Uterus (tissue), 4 donors: ENCODE measurements around the gene WDR36. TPM values are rescaled to one million over a fixed set of nuclear protein-coding genes. Genes with fewer than 3 reads are reported as not detected.
A peak's percentile ranks its signal among the peaks of the same experiment; 100 is the strongest.

Experiments used
- DNase-seq, 2 donors: peaks; one replicate each; pipeline ENCODE4 v3.0.0-alpha.2; 2019 to 2020
- H3K27ac ChIP-seq, 2 donors: fragments of 200-600 bp; sonication (generic); 1 replicate in 1 of 2; 2 replicates in 1 of 2; pipeline ENCODE4 v1.5.1; 2016 to 2018
- H3K27me3 ChIP-seq, 2 donors: fragments of 200-600 bp; sonication (generic); one replicate each; pipeline ENCODE4 v1.5.1; 2018 to 2019; ENCODE audit warnings: control low read depth in 1 of 2
- H3K36me3 ChIP-seq, 2 donors: fragments of 200-600 bp; sonication (generic); one replicate each; pipeline ENCODE4 v1.5.1; 2019; ENCODE audit warnings: control low read depth in 1 of 2
- H3K4me1 ChIP-seq, 2 donors: fragments of 200-600 bp; sonication (generic); one replicate each; pipeline ENCODE4 v1.5.1; 2018 to 2019; ENCODE audit warnings: control low read depth in 1 of 2
- H3K4me3 ChIP-seq, 2 donors: fragments of 200-600 bp; sonication (generic); 1 replicate in 1 of 2; 2 replicates in 1 of 2; pipeline ENCODE4 v1.5.1; 2018 to 2019; ENCODE audit warnings: mild to moderate bottlenecking in 1 of 2
- H3K9me3 ChIP-seq, 2 donors: fragments of 200-600 bp; sonication (generic); one replicate each; pipeline ENCODE4 v1.5.1; 2019; ENCODE audit warnings: control low read depth in 1 of 2
- CTCF ChIP-seq, 4 experiments: fragments of 200-600 bp in 2 of 4; fragments of 450-650 bp in 2 of 4; sonication (generic) in 2 of 4; IDR thresholded peaks; one replicate each; pipeline ENCODE4 v1.5.1; 2016 to 2019; ENCODE audit warnings: antibody characterized with exemption in 4 of 4, mild to moderate bottlenecking in 2 of 4, moderate library complexity in 1 of 4
- POLR2A ChIP-seq, 2 donors: fragments of 450-650 bp; IDR thresholded peaks; one replicate each; pipeline ENCODE4 v1.6.1; 2016; ENCODE audit warnings: antibody characterized with exemption in 2 of 2, mild to moderate bottlenecking in 1 of 2, moderate library complexity in 1 of 2
- intact Hi-C: fragments of 100-400 bp; cut with DNase I; formaldehyde crosslinking; loops from one replicate; pipeline ENCODE4 v1.15.1; 2023; ENCODE audit warnings: low total_unique reads
- total RNA-seq, 4 donors: library from RNA; depleted of rRNA in 3 of 4; stranded (reverse); fragments of >200 nt in 3 of 4; gene quantifications; one replicate each; pipeline versions ENCODE4 v1.1.0 to v1.2.4, GENCODE V29; 2014 to 2023
- donor health status: DM: yes; HTN: yes; CAD: no.

WDR36 gene
- total RNA-seq, result 10 to 100 TPM; 20.0 to 97.1 (median 29.4) TPM

DNA sequence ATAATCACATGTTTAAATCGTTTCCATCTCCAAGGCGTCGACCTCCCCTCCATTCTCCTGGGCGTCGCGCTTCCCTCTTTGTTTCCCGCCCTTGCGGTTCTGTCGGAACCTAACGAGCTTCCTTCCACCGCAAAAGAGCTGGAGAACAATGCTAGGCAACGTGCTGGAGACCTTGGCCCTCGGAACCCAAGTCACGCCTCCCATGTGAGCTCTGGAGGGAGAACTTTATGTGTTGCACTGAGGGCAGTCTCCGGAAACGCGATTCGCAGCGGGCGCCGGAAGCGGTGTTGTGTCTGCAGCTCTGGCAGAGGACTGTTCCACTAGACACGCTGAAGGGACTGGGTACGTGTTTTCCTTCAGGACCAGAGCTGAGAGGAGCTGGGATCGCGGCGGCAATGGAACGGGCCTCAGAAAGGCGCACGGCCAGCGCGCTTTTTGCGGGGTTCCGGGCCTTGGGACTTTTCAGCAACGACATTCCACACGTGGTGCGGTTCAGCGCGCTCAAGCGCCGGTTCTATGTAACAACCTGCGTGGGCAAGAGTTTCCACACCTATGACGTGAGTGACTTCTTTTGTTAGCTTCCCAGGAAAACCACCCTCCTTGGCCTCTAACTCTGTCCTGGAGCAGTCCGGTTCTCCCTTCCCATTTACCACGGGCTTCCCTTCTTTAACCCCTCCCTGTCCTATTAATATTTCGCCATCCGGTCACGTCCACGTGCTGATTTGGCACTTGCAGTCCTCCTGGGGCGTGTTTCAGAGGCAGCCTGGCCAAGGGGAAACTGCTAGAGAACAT, at the start of gene WDR36:
TSS of gene WDR36 (plus strand) at position 287 of the 792 bp plus-strand sequence. CDS start at position 396, 109 bp downstream.
- Histone ChIP-seq H3K36me3 (no peaks in the 10 kb centered on the region), H3K9me3 (no peaks in the 10 kb centered on the region), H3K4me3 (peak within 1 kb of the TSS; percentile 82 to 84), H3K4me1 (peaks cover 8 to 10% of the 10 kb centered on the region in 2 donors), H3K27ac (peak within 1 kb of the TSS; percentile 69), H3K27me3 (no peaks in the 10 kb centered on the region)
- peak; percentile 82 to 88 for DNase-seq
- TF ChIP-seq CTCF (IDR thresholded peaks at IDR 0.05) (peak in 2 of 4 experiments; percentile 0 to 31), POLR2A (IDR thresholded peaks at IDR 0.05) (peak in 1 of 2 donors; percentile 46)
- intact Hi-C loops, result no loop called here

DNA sequence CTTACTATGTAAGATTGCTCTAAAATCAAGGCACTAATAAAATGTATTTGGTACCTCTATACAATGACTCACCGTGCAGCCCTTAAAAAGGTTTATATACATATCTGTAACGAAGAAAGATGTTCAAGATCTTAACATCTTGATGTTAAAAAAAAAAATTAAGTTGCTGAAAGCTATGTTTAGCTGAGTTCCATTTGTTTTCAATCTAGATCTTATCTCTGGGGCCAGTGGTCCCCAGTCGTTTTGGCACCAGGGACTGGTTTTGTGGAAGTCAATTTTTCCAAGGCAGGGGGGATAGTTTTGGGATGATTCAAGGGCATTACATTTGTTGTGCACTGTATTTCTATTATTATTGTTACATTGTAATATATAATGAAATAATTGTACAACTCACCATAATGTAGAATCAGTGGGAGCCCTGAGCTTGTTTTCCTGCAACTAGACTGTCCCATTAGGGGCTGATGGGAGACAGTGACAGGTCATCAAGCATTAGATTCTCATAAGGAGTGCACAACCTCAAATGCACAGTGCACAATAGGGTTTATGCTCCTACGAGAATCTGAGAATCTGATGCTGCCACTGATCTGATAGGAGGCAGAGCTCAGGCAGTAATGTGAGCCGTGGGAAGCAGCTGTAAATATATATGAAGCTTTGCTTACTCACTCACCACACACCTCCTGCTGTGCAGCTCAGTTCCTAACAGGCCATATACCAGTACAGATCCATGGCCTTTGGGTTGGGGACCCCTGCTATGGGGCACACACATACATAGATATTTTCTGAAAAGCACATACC, 48.2 kb upstream of the WDR36 start:
- intact Hi-C loops, result no loop called here
- no peak overlapping the region for H3K27ac ChIP-seq
- no peak for DNase-seq
- H3K4me3 ChIP-seq, result no peak overlapping the region
- H3K4me1 ChIP-seq, result no peaks in the 10 kb centered on the region
- H3K27me3 ChIP-seq, result no peaks in the 10 kb centered on the region
- H3K9me3 ChIP-seq, result no peaks in the 10 kb centered on the region
- no peaks in the 10 kb centered on the region for H3K36me3 ChIP-seq
- TF ChIP-seq POLR2A (IDR thresholded peaks at IDR 0.05) (no peak), CTCF (IDR thresholded peaks at IDR 0.05) (no peak)

DNA sequence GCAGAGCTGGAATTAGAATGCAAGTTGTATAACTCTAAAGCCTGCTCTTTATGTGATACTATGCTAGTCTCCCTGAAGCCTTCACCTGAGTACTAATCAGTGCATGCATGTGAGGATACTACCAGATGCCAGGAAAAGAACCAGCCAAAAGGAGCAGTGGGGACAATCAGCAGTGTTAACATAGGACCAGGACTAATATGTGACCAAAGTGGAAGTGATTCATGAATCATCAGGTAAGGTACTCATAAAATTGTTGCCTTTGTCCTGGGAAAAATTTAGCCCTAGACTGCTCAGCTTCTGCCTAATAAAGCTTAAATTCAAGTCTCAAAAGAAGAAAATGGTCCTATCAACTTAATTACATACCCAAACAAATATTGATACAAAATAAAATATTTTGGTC, 34.1 kb upstream of the WDR36 start:
- Histone ChIP-seq H3K36me3 (no peaks in the 10 kb centered on the region), H3K9me3 (no peaks in the 10 kb centered on the region), H3K4me3 (no peak overlapping the region), H3K4me1 (no peaks in the 10 kb centered on the region), H3K27ac (no peak overlapping the region), H3K27me3 (no peaks in the 10 kb centered on the region)
- intact Hi-C loops, result no loop called here
- DNase-seq, result no peak
- TF ChIP-seq CTCF (IDR thresholded peaks at IDR 0.05) (no peak), POLR2A (IDR thresholded peaks at IDR 0.05) (no peak)

DNA sequence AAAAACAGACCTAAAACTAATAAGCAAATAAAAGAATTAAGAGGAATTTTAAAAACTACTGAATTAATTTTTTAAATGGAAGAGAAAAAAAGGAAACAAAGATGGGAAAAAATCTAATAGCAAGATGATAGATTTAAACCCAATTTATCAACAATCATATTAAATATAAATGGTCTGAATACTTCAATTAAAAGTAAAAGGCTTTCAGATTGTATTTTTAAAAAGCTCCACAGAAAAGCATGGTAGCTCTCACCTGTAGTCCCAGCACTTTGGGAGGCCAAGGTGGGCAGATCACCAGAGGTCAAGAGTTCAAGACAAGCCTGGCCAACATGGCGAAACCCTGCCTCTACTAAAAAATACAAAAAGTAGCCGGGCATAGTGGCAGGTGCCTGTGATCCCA, 32.0 kb upstream of the WDR36 start:
- H3K36me3 ChIP-seq, result no peaks in the 10 kb centered on the region
- no peak overlapping the region for H3K4me3 ChIP-seq
- DNase-seq, result no peak
- no peak overlapping the region for H3K27ac ChIP-seq
- H3K27me3 ChIP-seq, result no peaks in the 10 kb centered on the region
- H3K9me3 ChIP-seq, result no peaks in the 10 kb centered on the region
- no peaks in the 10 kb centered on the region for H3K4me1 ChIP-seq
- TF ChIP-seq POLR2A (IDR thresholded peaks at IDR 0.05) (no peak), CTCF (IDR thresholded peaks at IDR 0.05) (no peak)
- intact Hi-C loops, result no loop called here

GRCh38 chr5:111061618-111062017, 30.5 kb upstream of the WDR36 start:
- TF ChIP-seq CTCF (IDR thresholded peaks at IDR 0.05) (no peak), POLR2A (IDR thresholded peaks at IDR 0.05) (no peak)
- H3K4me1 ChIP-seq, result no peaks in the 10 kb centered on the region
- no peak overlapping the region for H3K4me3 ChIP-seq
- H3K9me3 ChIP-seq, result no peaks in the 10 kb centered on the region
- intact Hi-C loops, result no loop called here
- DNase-seq, result no peak
- H3K36me3 ChIP-seq, result no peaks in the 10 kb centered on the region
- no peak overlapping the region for H3K27ac ChIP-seq
- no peaks in the 10 kb centered on the region for H3K27me3 ChIP-seq
